WTC11 (cell line): ENCODE results near the gene MRO.

Experiments
- CBFB ChIP-seq: sonication (generic); formaldehyde crosslinking; IDR thresholded peaks from 2 replicates; pipeline ENCODE4 v1.8.1; 2022; ENCODE audit warnings: mild to moderate bottlenecking, low read depth, missing genetic modification reagents
- E2F1 ChIP-seq: sonication (generic); formaldehyde crosslinking; IDR thresholded peaks from 2 replicates; pipeline ENCODE4 v1.8.0; 2022; ENCODE audit warnings: mild to moderate bottlenecking, missing genetic modification reagents
- FOXK1 ChIP-seq: sonication (generic); formaldehyde crosslinking; IDR thresholded peaks from 2 replicates; pipeline ENCODE4 v1.8.0; 2022; ENCODE audit warnings: mild to moderate bottlenecking, moderate library complexity, missing genetic modification reagents
- IRF1 ChIP-seq: sonication (generic); formaldehyde crosslinking; IDR thresholded peaks from 2 replicates; pipeline ENCODE4 v1.8.0; 2023; ENCODE audit warnings: missing genetic modification reagents
- MYBL2 ChIP-seq: sonication (generic); formaldehyde crosslinking; IDR thresholded peaks from 2 replicates; pipeline ENCODE4 v1.8.1; 2023; ENCODE audit warnings: mild to moderate bottlenecking, moderate library complexity, missing genetic modification reagents
- NFYB ChIP-seq: sonication (generic); formaldehyde crosslinking; conservative IDR thresholded peaks from 2 replicates; pipeline ENCODE4 v1.8.0; 2022; ENCODE audit warnings: low read depth, missing genetic modification reagents
- NR3C1 ChIP-seq: sonication (generic); formaldehyde crosslinking; conservative IDR thresholded peaks from 2 replicates; pipeline ENCODE4 v1.8.1; 2023; ENCODE audit warnings: low read depth, mild to moderate bottlenecking, missing genetic modification reagents
- ZNF263 ChIP-seq: sonication (generic); formaldehyde crosslinking; IDR thresholded peaks from 2 replicates; pipeline ENCODE4 v1.8.1; 2022; ENCODE audit warnings: low read depth, mild to moderate bottlenecking, moderate library complexity, missing genetic modification reagents
- ZNF512 ChIP-seq: sonication (generic); formaldehyde crosslinking; IDR thresholded peaks from 2 replicates; pipeline ENCODE4 v1.8.1; 2022; ENCODE audit warnings: missing genetic modification reagents, borderline replicate concordance
- TF ChIP-seq, protein P1 (sequence below): fragments of 200-600 bp; IDR thresholded peaks from 2 replicates; pipeline ENCODE4 v1.8.0; 2022; ENCODE audit warnings: antibody characterized with exemption

GRCh38 chr18:50807176-50807575, 12.6 kb downstream of the MRO start:
- TF ChIP-seq, protein P1, sequence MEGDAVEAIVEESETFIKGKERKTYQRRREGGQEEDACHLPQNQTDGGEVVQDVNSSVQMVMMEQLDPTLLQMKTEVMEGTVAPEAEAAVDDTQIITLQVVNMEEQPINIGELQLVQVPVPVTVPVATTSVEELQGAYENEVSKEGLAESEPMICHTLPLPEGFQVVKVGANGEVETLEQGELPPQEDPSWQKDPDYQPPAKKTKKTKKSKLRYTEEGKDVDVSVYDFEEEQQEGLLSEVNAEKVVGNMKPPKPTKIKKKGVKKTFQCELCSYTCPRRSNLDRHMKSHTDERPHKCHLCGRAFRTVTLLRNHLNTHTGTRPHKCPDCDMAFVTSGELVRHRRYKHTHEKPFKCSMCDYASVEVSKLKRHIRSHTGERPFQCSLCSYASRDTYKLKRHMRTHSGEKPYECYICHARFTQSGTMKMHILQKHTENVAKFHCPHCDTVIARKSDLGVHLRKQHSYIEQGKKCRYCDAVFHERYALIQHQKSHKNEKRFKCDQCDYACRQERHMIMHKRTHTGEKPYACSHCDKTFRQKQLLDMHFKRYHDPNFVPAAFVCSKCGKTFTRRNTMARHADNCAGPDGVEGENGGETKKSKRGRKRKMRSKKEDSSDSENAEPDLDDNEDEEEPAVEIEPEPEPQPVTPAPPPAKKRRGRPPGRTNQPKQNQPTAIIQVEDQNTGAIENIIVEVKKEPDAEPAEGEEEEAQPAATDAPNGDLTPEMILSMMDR, result no peak
- TF ChIP-seq ZNF512 (CRISPR knock-in tag), result no peak
- no peak for TF ChIP-seq NFYB (CRISPR knock-in tag)
- TF ChIP-seq E2F1 (CRISPR knock-in tag), result no peak
- TF ChIP-seq IRF1 (CRISPR knock-in tag), result no peak
- TF ChIP-seq NR3C1 (CRISPR knock-in tag), result no peak
- TF ChIP-seq CBFB (CRISPR knock-in tag), result no peak
- TF ChIP-seq FOXK1, result no peak
- no peak for TF ChIP-seq MYBL2 (CRISPR knock-in tag)
- no peak for TF ChIP-seq ZNF263 (CRISPR knock-in tag)
